Measurements from ENCODE around the gene ZNF296.

- TF ChIP-seq POLR2AphosphoS5 (IDR thresholded peaks at IDR 0.05; ENCODE audit: low read depth, low read length) (no peak), CTCF (IDR thresholded peaks at IDR 0.05) (no peak), REST (IDR thresholded peaks at IDR 0.05; ENCODE audit: insufficient read depth in 1 of 2, low read depth in 2 of 2, low read length in 1 of 2) (no peak), SIN3A (IDR thresholded peaks at IDR 0.05; ENCODE audit: borderline replicate concordance, insufficient read depth, low read depth, low read length) (no peak), TCF7L2 (IDR thresholded peaks at IDR 0.05; ENCODE audit: low read depth, low read length) (no peak)
Measured at GRCh38 chr19:45070214-45070613, 6.1 kb downstream of the ZNF296 start.
